H9 (cell line): ENCODE measurements around the gene CCDC187. TPM values are rescaled to one million over a fixed set of nuclear protein-coding genes. Genes with fewer than 3 reads are reported as not detected.

Experiments used
- DNase-seq: peaks from one replicate; pipeline ENCODE4 v3.0.0-alpha.2; 2017
- H2AFZ ChIP-seq: one replicate; pipeline ENCODE4 v1.6.1; 2013; ENCODE audit warnings: mild to moderate bottlenecking, low read length, control low read depth, moderate library complexity
- H2AK5ac ChIP-seq: 2 replicates; pipeline ENCODE4 v1.6.1; 2013; ENCODE audit warnings: low read length, control low read depth, mixed read lengths; ENCODE audit not compliant: insufficient read length
- H2BK120ac ChIP-seq: one replicate; pipeline ENCODE4 v1.6.1; 2013; ENCODE audit warnings: low read depth, mild to moderate bottlenecking, low read length, control low read depth, inconsistent platforms; ENCODE audit not compliant: poor library complexity, severe bottlenecking
- H2BK12ac ChIP-seq: 2 replicates; pipeline ENCODE4 v1.6.1; 2013; ENCODE audit warnings: low read length, control low read depth, mixed read lengths, low read depth; ENCODE audit not compliant: insufficient read length
- H2BK15ac ChIP-seq: 2 replicates; pipeline ENCODE4 v1.6.1; 2013; ENCODE audit warnings: low read depth, low read length, control low read depth
- H2BK20ac ChIP-seq: one replicate; pipeline ENCODE4 v1.6.1; 2013; ENCODE audit warnings: low read depth, mild to moderate bottlenecking, low read length, control low read depth, inconsistent platforms; ENCODE audit not compliant: poor library complexity, severe bottlenecking
- H2BK5ac ChIP-seq: 2 replicates; pipeline ENCODE4 v1.6.1; 2013; ENCODE audit warnings: low read length, control low read depth, mixed read lengths; ENCODE audit not compliant: insufficient read length
- H3K14ac ChIP-seq: 2 replicates; pipeline ENCODE4 v1.6.1; 2013; ENCODE audit warnings: low read length, control low read depth; ENCODE audit not compliant: insufficient read depth
- H3K18ac ChIP-seq: 2 replicates; pipeline ENCODE4 v1.6.1; 2013; ENCODE audit warnings: low read depth, mild to moderate bottlenecking, mixed read lengths, low read length, control low read depth; ENCODE audit not compliant: insufficient read length
- H3K23ac ChIP-seq: 2 replicates; pipeline ENCODE4 v1.6.1; 2013; ENCODE audit warnings: low read length, control low read depth, mixed read lengths, low read depth; ENCODE audit not compliant: insufficient read length
- H3K23me2 ChIP-seq: 2 replicates; pipeline ENCODE4 v1.6.1; 2013; ENCODE audit warnings: low read depth, mild to moderate bottlenecking, mixed read lengths, low read length, control low read depth; ENCODE audit not compliant: insufficient read length, poor library complexity, severe bottlenecking
- H3K27ac ChIP-seq: 2 replicates; pipeline ENCODE4 v1.5.1; 2013; ENCODE audit warnings: low read length, control low read depth, mixed read lengths, low read depth; ENCODE audit not compliant: insufficient read length
- H3K27me3 ChIP-seq: 2 replicates; pipeline ENCODE4 v1.6.1; 2013; ENCODE audit warnings: low read length, control low read depth, inconsistent platforms; ENCODE audit not compliant: insufficient read depth
- H3K4ac ChIP-seq: 2 replicates; pipeline ENCODE4 v1.6.1; 2013; ENCODE audit warnings: low read depth, mild to moderate bottlenecking, control low read depth, inconsistent platforms, low read length, moderate library complexity
- H3K4me1 ChIP-seq: 2 replicates; pipeline ENCODE4 v1.6.1; 2013; ENCODE audit warnings: low read length, control low read depth, inconsistent platforms; ENCODE audit not compliant: insufficient read depth
- H3K4me2 ChIP-seq: 2 replicates; pipeline ENCODE4 v1.6.1; 2013; ENCODE audit warnings: low read length, control low read depth, mixed read lengths; ENCODE audit not compliant: insufficient read length, insufficient read depth
- H3K56ac ChIP-seq: 2 replicates; pipeline ENCODE4 v1.6.1; 2013; ENCODE audit warnings: low read depth, mild to moderate bottlenecking, mixed read lengths, low read length, control low read depth; ENCODE audit not compliant: insufficient read length
- H3K79me1 ChIP-seq: 2 replicates; pipeline ENCODE4 v1.6.1; 2013; ENCODE audit warnings: low read depth, mild to moderate bottlenecking, moderate library complexity, low read length, control low read depth, inconsistent platforms; ENCODE audit not compliant: insufficient read depth, poor library complexity, severe bottlenecking
- H3K79me2 ChIP-seq: 2 replicates; pipeline ENCODE4 v1.6.1; 2013; ENCODE audit warnings: low read length, control low read depth, inconsistent platforms; ENCODE audit not compliant: insufficient read depth
- H3K9ac ChIP-seq: 2 replicates; pipeline ENCODE4 v1.6.1; 2013; ENCODE audit warnings: low read length, control low read depth, mixed read lengths; ENCODE audit not compliant: insufficient read length; ENCODE audit errors: extremely low read depth
- H3K9me3 ChIP-seq: one replicate; pipeline ENCODE4 v1.6.1; 2013; ENCODE audit warnings: low read depth, low read length, inconsistent platforms; ENCODE audit not compliant: control insufficient read depth
- H3T11ph ChIP-seq: one replicate; pipeline ENCODE4 v1.6.1; 2013; ENCODE audit warnings: mild to moderate bottlenecking, low read length, control low read depth, inconsistent platforms
- H4K20me1 ChIP-seq: one replicate; pipeline ENCODE4 v1.6.1; 2013; ENCODE audit not compliant: control insufficient read depth, insufficient read length, insufficient read depth
- H4K5ac ChIP-seq: 2 replicates; pipeline ENCODE4 v1.6.1; 2013; ENCODE audit warnings: low read depth, mild to moderate bottlenecking, mixed read lengths, low read length, control low read depth; ENCODE audit not compliant: insufficient read length
- H4K8ac ChIP-seq: replicated peaks from 2 replicates; pipeline ENCODE4 v1.6.1; 2013; ENCODE audit warnings: low read length, control low read depth, mixed read lengths, low read depth; ENCODE audit not compliant: insufficient read length
- H4K91ac ChIP-seq: 2 replicates; pipeline ENCODE4 v1.6.1; 2013; ENCODE audit warnings: low read depth, mild to moderate bottlenecking, moderate library complexity, mixed read lengths, low read length, control low read depth; ENCODE audit not compliant: insufficient read length
- H3K27ac Mint-ChIP-seq, 3 experiments: 2 replicates in 2 of 3; 3 replicates in 1 of 3; pipeline ENCODE4 v1.8.0; 2020 to 2021; ENCODE audit warnings: mixed read lengths in 3 of 3, mild to moderate bottlenecking in 1 of 3, moderate library complexity in 1 of 3
- H3K27me3 Mint-ChIP-seq: 2 replicates; pipeline ENCODE4 v1.8.0; 2021; ENCODE audit warnings: low read depth, mild to moderate bottlenecking, moderate library complexity, mixed read lengths
- H3K36me3 Mint-ChIP-seq, 3 experiments: 2 replicates in 2 of 3; 3 replicates in 1 of 3; pipeline ENCODE4 v1.8.0; 2020 to 2021; ENCODE audit warnings: low read depth in 3 of 3, mixed read lengths in 3 of 3; ENCODE audit not compliant: insufficient read depth in 1 of 3
- H3K4me1 Mint-ChIP-seq, 2 experiments: 2 replicates each; pipeline ENCODE4 v1.8.0; 2020; ENCODE audit warnings: mixed read lengths in 2 of 2
- H3K4me3 Mint-ChIP-seq, 2 experiments: 2 replicates in 1 of 2; 3 replicates in 1 of 2; pipeline ENCODE4 v1.8.0; 2020 to 2021; ENCODE audit warnings: mild to moderate bottlenecking in 2 of 2, mixed read lengths in 2 of 2, moderate library complexity in 1 of 2
- H3K9me3 Mint-ChIP-seq, 2 experiments: 2 replicates in 1 of 2; 3 replicates in 1 of 2; pipeline ENCODE4 v1.8.0; 2020; ENCODE audit warnings: mild to moderate bottlenecking in 2 of 2, mixed read lengths in 2 of 2, moderate library complexity in 1 of 2
- CTCF ChIP-seq: fragments of 200-600 bp; sonication (generic); conservative IDR thresholded peaks from 3 replicates; pipeline ENCODE4 v1.8.0; 2021; ENCODE audit warnings: antibody characterized with exemption, mild to moderate bottlenecking
- WGBS: extraction: QIAGEN DNeasy Blood & Tissue Kit; methylation state at CpG from one replicate; pipeline ENCODE4 v1.1.7; 2013; ENCODE audit warnings: missing lambda C conversion rate, low lambda C conversion rate, mixed read lengths; ENCODE audit not compliant: insufficient read length; ENCODE audit errors: extremely low coverage; 5-methylcytosine and 5-hydroxymethylcytosine counted together
- total RNA-seq: library from RNA; stranded (reverse); gene quantifications from 2 replicates; pipeline ENCODE4 v1.2.1, GENCODE V29; 2021

Gene CCDC187
- total RNA-seq, 1 experiment from 2014 or later = 0.07 TPM

- Histone ChIP-seq H3K56ac (no peak overlapping the region), H2BK20ac (no peak overlapping the region), H2BK12ac (no peak overlapping the region), H3K9ac (no peak overlapping the region), H4K5ac (no peak overlapping the region), H2BK15ac (no peak overlapping the region), H3K4ac (no peak overlapping the region), H3K79me1 (no peaks in the 10 kb centered on the region), H4K8ac (no peak overlapping the region), H3K14ac (no peak overlapping the region), H4K91ac (no peak overlapping the region), H3K18ac (no peak overlapping the region), H3K4me1 (no peaks in the 10 kb centered on the region), H3K9me3 (no peaks in the 10 kb centered on the region), H2AFZ (no peak overlapping the region), H3T11ph (no peak overlapping the region), H3K27ac (no peak overlapping the region), H3K23ac (no peak overlapping the region), H3K27me3 (no peaks in the 10 kb centered on the region), H2AK5ac (no peak overlapping the region), H3K79me2 (no peaks in the 10 kb centered on the region), H3K4me2 (no peak overlapping the region), H4K20me1 (no peaks in the 10 kb centered on the region), H3K23me2 (no peaks in the 10 kb centered on the region), H2BK120ac (no peak overlapping the region), H2BK5ac (no peak overlapping the region)
- peaks cover 5% of the 10 kb centered on the region; the same call in 1 of the 2 replicates for H3K27me3 Mint-ChIP-seq
- WGBS = no CpG with 5 or more reads among the region's 4 CpGs
- no peak for TF ChIP-seq CTCF
- no peak for DNase-seq
- no peak overlapping the region for H3K4me3 Mint-ChIP-seq
- H3K9me3 Mint-ChIP-seq = peaks cover 14 to 17% of the 10 kb centered on the region in 2 experiments
- H3K36me3 Mint-ChIP-seq = peaks cover 6 to 19% (median 7%) of the 10 kb centered on the region in 3 experiments; a peak in 6 of 7 replicates
- H3K4me1 Mint-ChIP-seq = no peaks in the 10 kb centered on the region
- no peak overlapping the region for H3K27ac Mint-ChIP-seq
Observed at GRCh38 chr9:136314944-136315343, 11.1 kb upstream of the CCDC187 start.
